PC-3 (cell line): ENCODE measurements around the gene TIMP2. TPM values are rescaled to one million over a fixed set of nuclear protein-coding genes. Genes with fewer than 3 reads are reported as not detected.

Source experiments
- ATAC-seq: fragments of 200-7000 bp; cut with Tn5 transposase; 2 replicates; pipeline ENCODE4 v1.9.1; 2020; ENCODE audit warnings: mild to moderate bottlenecking, moderate library complexity
- BruUV-seq: library from RNA; stranded (reverse); fragments of 400-500 nt; replicated peaks from 2 replicates; lab custom pipeline; 2021; lab: Mats Ljungman, UMichigan
- CTCF ChIA-PET: fragments of 300-600 bp; sonication (Branson Sonifier 250); formaldehyde crosslinking; loops from one replicate; lab custom pipeline; 2022; ENCODE audit warnings: antibody characterized with exemption; lab: Charles Lee
- POLR2A ChIA-PET: fragments of 300-600 bp; sonication (Branson Sonifier 250); formaldehyde crosslinking; loops from one replicate; lab custom pipeline; 2022; ENCODE audit warnings: antibody characterized with exemption; ENCODE audit not compliant: unreplicated experiment; lab: Charles Lee
- DNase-seq: peaks from one replicate; pipeline ENCODE4 v3.0.0-alpha.2; 2015
- H2AFZ ChIP-seq: fragments of 300-600 bp; sonication (generic); 2 replicates; pipeline ENCODE4 v1.6.0; 2016; ENCODE audit warnings: antibody characterized with exemption, low read length
- H3F3A ChIP-seq: fragments of 300-600 bp; sonication (generic); one replicate; pipeline ENCODE4 v1.6.0; 2017; ENCODE audit warnings: antibody characterized with exemption, low read length, control low read depth, mild to moderate bottlenecking; ENCODE audit not compliant: unreplicated experiment
- H3K27ac ChIP-seq: fragments of 300-600 bp; sonication (generic); 2 replicates; pipeline ENCODE4 v1.5.1; 2016; ENCODE audit warnings: mild to moderate bottlenecking, low read length
- H3K27me3 ChIP-seq: fragments of 300-600 bp; sonication (generic); 2 replicates; pipeline ENCODE4 v1.6.1; 2016; ENCODE audit warnings: low read length, mixed read lengths
- H3K36me3 ChIP-seq: fragments of 300-600 bp; sonication (generic); 2 replicates; pipeline ENCODE4 v1.6.1; 2016; ENCODE audit warnings: low read depth, mixed run types, low read length, mixed read lengths
- H3K4me1 ChIP-seq: fragments of 300-600 bp; sonication (generic); 2 replicates; pipeline ENCODE4 v1.5.1; 2016; ENCODE audit warnings: low read length; ENCODE audit not compliant: insufficient read depth
- H3K4me2 ChIP-seq: fragments of 300-600 bp; sonication (generic); 2 replicates; pipeline ENCODE4 v1.6.0; 2016; ENCODE audit warnings: low read length
- H3K4me3 ChIP-seq: fragments of 300-600 bp; sonication (generic); 2 replicates; pipeline ENCODE4 v1.5.1; 2016; ENCODE audit warnings: mild to moderate bottlenecking, low read length, mixed read lengths
- H3K79me2 ChIP-seq: fragments of 300-600 bp; sonication (generic); 2 replicates; pipeline ENCODE4 v1.6.1; 2017; ENCODE audit warnings: low read length, mixed read lengths
- H3K9ac ChIP-seq: fragments of 300-600 bp; sonication (generic); 2 replicates; pipeline ENCODE4 v1.6.0; 2016; ENCODE audit warnings: mild to moderate bottlenecking, low read length
- H3K9me2 ChIP-seq: fragments of 300-600 bp; sonication (generic); replicated peaks from 2 replicates; pipeline ENCODE4 v1.6.1; 2016; ENCODE audit warnings: mixed run types, low read length, mixed read lengths
- H3K9me3 ChIP-seq: fragments of 300-600 bp; sonication (generic); 2 replicates; pipeline ENCODE4 v1.6.1; 2016; ENCODE audit warnings: low read length, mixed read lengths
- H4K20me1 ChIP-seq: fragments of 300-600 bp; sonication (generic); 2 replicates; pipeline ENCODE4 v1.6.1; 2016; ENCODE audit warnings: low read length, mixed read lengths
- EZH2 ChIP-seq: fragments of 300-600 bp; sonication (generic); IDR thresholded peaks from one replicate; pipeline ENCODE4 v1.6.1; 2017; ENCODE audit warnings: antibody characterized with exemption, mild to moderate bottlenecking, low read length; ENCODE audit not compliant: unreplicated experiment
- EZH2phosphoT487 ChIP-seq: fragments of 300-600 bp; sonication (generic); IDR thresholded peaks from 2 replicates; pipeline ENCODE4 v1.6.1; 2018; ENCODE audit warnings: mild to moderate bottlenecking, antibody characterized with exemption, low read length, borderline replicate concordance
- intact Hi-C: fragments of 100-400 bp; cut with micrococcal nuclease; formaldehyde crosslinking; loops from 2 replicates; pipeline ENCODE4 v1.9.0; 2023
- total RNA-seq: library from RNA; depleted of rRNA; stranded (reverse); fragments of >200 nt; gene quantifications from 2 replicates; pipeline ENCODE4 v1.2.3, GENCODE V29; 2014
- TF ChIP-seq, protein P1 (sequence below): fragments of 300-600 bp; sonication (generic); conservative IDR thresholded peaks from 2 replicates; pipeline ENCODE4 v1.5.1; 2017; ENCODE audit warnings: antibody characterized with exemption, low read depth, mild to moderate bottlenecking, low read length

TIMP2 gene
- total RNA-seq, 1 experiment from 2014 or later: 60.1 TPM

DNA sequence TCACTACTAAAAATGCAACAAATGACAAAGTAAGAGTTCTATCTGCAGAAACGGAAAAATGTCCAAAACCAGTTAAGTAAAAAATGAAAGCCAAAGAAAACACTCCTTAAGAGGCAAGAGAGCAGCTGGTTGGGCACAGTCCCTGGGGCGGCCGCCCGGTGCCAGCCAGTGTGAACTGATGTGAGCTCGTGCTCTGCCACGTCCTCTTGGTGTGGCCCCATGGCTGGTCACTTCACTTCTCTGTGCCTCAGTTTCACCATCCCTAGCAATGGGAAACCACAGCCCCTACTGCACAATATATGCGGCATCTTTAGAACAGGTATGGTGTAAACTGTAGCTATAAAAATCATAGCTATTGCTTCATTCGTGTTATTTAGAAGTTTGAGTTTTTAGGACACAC lies 105.8 kb downstream of the TIMP2 start:
- BruUV-seq: no TSS peak
- CTCF ChIA-PET: no interaction called here

DNA sequence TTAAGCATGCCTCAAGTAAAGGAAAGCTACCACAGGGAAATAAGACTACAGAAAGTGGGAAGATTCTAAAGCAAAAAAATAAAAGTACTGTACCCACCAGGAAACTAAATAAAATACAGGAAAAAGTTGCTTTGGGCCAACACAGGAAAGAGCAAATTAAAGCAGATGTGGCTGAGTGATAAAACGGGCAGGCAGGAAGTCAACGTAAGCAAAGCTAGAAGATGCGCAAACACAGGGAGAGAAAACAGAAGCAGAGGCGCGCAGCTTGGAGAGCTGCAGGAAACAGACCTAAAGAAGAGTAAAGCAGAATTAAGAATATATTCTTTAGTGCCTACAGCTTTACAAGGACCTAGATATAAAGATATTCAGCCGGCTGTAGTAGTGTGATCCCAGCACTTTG lies 106.3 kb downstream of the TIMP2 start:
- ChIA-PET POLR2A (no interaction called here), CTCF (no interaction called here)
- intact Hi-C loops: no loop called here
- H3K4me1 ChIP-seq: no peaks in the 10 kb centered on the region
- H3K4me2 ChIP-seq: no peak overlapping the region
- H3F3A ChIP-seq: no peaks in the 10 kb centered on the region
- H3K36me3 ChIP-seq: peaks cover 89% of the 10 kb centered on the region
- BruUV-seq: no TSS peak
- H3K9me3 ChIP-seq: no peaks in the 10 kb centered on the region
- H3K27me3 ChIP-seq: no peaks in the 10 kb centered on the region
- no peak overlapping the region for H3K4me3 ChIP-seq
- no peaks in the 10 kb centered on the region for H3K9me2 ChIP-seq
- TF ChIP-seq EZH2 (no peak), EZH2phosphoT487 (no peak)
- TF ChIP-seq, protein P1, sequence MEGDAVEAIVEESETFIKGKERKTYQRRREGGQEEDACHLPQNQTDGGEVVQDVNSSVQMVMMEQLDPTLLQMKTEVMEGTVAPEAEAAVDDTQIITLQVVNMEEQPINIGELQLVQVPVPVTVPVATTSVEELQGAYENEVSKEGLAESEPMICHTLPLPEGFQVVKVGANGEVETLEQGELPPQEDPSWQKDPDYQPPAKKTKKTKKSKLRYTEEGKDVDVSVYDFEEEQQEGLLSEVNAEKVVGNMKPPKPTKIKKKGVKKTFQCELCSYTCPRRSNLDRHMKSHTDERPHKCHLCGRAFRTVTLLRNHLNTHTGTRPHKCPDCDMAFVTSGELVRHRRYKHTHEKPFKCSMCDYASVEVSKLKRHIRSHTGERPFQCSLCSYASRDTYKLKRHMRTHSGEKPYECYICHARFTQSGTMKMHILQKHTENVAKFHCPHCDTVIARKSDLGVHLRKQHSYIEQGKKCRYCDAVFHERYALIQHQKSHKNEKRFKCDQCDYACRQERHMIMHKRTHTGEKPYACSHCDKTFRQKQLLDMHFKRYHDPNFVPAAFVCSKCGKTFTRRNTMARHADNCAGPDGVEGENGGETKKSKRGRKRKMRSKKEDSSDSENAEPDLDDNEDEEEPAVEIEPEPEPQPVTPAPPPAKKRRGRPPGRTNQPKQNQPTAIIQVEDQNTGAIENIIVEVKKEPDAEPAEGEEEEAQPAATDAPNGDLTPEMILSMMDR: no peak
- DNase-seq: no peak
- H3K27ac ChIP-seq: no peak overlapping the region
- no peak overlapping the region for H2AFZ ChIP-seq
- peaks cover 19% of the 10 kb centered on the region; the same call in 1 of the 2 replicates for H4K20me1 ChIP-seq
- H3K9ac ChIP-seq: no peak overlapping the region
- no peak for ATAC-seq
- 0 out of 2 replicates have a peak, but pooled peaks cover 6% of the 10 kb centered on the region for H3K79me2 ChIP-seq

More for the DNA sequence above, 105.8 kb downstream of the TIMP2 start:
- POLR2A ChIA-PET: no interaction called here
- H3K9me2 ChIP-seq: no peaks in the 10 kb centered on the region
- TF ChIP-seq, protein P1: no peak
- TF ChIP-seq EZH2: no peak
- TF ChIP-seq EZH2phosphoT487: no peak
- no peaks in the 10 kb centered on the region for H3F3A ChIP-seq
- no peaks in the 10 kb centered on the region for H3K4me1 ChIP-seq
- no peak overlapping the region for H3K4me3 ChIP-seq
- no peak overlapping the region for H3K9ac ChIP-seq
- intact Hi-C loops: no loop called here
- no peak overlapping the region for H3K4me2 ChIP-seq
- DNase-seq (no peak), ATAC-seq (no peak)
- no peaks in the 10 kb centered on the region for H3K27me3 ChIP-seq
- no peak overlapping the region for H3K27ac ChIP-seq
- no peak overlapping the region for H2AFZ ChIP-seq
- H3K36me3 ChIP-seq: peaks cover 89% of the 10 kb centered on the region
- no peaks in the 10 kb centered on the region for H3K9me3 ChIP-seq
- H3K79me2 ChIP-seq: 0 out of 2 replicates have a peak, but pooled peaks cover 11% of the 10 kb centered on the region
- peaks cover 23% of the 10 kb centered on the region; the same call in 1 of the 2 replicates for H4K20me1 ChIP-seq

DNA sequence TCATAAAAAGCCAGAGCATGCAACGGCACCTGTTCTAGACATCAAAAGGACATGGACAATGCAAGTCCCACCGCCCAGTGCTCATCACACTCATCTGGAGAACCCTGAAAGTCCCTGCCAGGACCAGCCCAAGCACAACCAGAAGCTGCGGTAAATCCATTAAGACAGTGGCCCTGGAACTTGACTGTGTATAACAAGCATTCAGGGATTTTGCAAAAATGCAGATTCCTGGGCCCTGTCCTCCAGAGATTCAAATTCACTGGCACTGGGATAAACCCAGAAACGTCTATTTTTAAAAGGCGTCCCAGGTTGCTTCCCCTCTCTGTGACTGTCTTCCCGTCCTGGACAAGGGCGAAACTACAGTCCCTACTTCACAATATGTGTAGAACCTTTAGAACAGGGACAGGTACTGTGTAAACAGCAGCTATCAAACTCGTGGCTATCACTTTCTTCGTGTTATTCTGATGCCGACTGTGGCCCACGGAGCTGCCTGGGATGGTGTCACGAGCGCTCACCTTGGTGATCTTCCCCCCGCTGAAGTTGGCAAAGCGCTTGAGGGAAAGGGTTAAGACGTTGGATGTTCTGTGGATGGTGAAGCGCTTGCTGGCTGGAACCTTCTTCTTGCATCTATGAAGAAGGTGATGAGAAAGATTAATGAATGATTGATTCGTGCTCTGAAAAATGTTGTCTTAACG lies 106.9 kb downstream of the TIMP2 start:
- no peaks in the 10 kb centered on the region for H3F3A ChIP-seq
- no peak overlapping the region for H3K4me3 ChIP-seq
- no peaks in the 10 kb centered on the region for H3K9me2 ChIP-seq
- H3K79me2 ChIP-seq: no peaks in the 10 kb centered on the region
- intact Hi-C loops: no loop called here
- POLR2A ChIA-PET: no interaction called here
- TF ChIP-seq EZH2: no peak
- TF ChIP-seq, protein P1: no peak
- no peak for TF ChIP-seq EZH2phosphoT487
- ATAC-seq (no peak), DNase-seq (no peak)
- H4K20me1 ChIP-seq: peaks cover 12% of the 10 kb centered on the region; the same call in 1 of the 2 replicates
- no peak overlapping the region for H3K4me2 ChIP-seq
- H3K4me1 ChIP-seq: no peaks in the 10 kb centered on the region
- H3K27me3 ChIP-seq: no peaks in the 10 kb centered on the region
- BruUV-seq: no TSS peak
- CTCF ChIA-PET: no interaction called here
- no peak overlapping the region for H3K9ac ChIP-seq
- H3K27ac ChIP-seq: no peak overlapping the region
- H3K36me3 ChIP-seq: peaks cover 89% of the 10 kb centered on the region
- no peak overlapping the region for H2AFZ ChIP-seq
- H3K9me3 ChIP-seq: no peaks in the 10 kb centered on the region
